ENCODE measurements around the gene MPIG6B. TPM values are rescaled to one million over a fixed set of nuclear protein-coding genes. Genes with fewer than 3 reads are reported as not detected.

MPIG6B gene
- total and polyA plus RNA-seq, 4 donors = 0.08 to 10.7 (median 0.24) TPM

GRCh38 chr6:31750411-31751022, 27.3 kb downstream of the MPIG6B start:
- no peak overlapping the region for H3K27ac ChIP-seq (ENCODE audit: low read depth in 1 of 2, low read length in 2 of 2)
- H3K9me3 ChIP-seq (ENCODE audit: control insufficient read depth in 4 of 4, low read length in 3 of 4) = no peaks in the 10 kb centered on the region
- TF ChIP-seq, protein P1, sequence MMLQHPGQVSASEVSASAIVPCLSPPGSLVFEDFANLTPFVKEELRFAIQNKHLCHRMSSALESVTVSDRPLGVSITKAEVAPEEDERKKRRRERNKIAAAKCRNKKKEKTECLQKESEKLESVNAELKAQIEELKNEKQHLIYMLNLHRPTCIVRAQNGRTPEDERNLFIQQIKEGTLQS (IDR thresholded peaks at IDR 0.05) = no peak
- TF ChIP-seq FOXA2 (IDR thresholded peaks at IDR 0.05) (no peak), HNF4G (IDR thresholded peaks at IDR 0.05) (no peak), RAD21 (IDR thresholded peaks at IDR 0.05) (no peak), SP1 (IDR thresholded peaks at IDR 0.05) (no peak)
- TF ChIP-seq, protein P2, sequence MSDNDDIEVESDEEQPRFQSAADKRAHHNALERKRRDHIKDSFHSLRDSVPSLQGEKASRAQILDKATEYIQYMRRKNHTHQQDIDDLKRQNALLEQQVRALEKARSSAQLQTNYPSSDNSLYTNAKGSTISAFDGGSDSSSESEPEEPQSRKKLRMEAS (IDR thresholded peaks at IDR 0.05) = no peak
- 91% methylated on average over 7 of the region's 7 CpGs for WGBS
- no peaks in the 10 kb centered on the region for H3K4me1 ChIP-seq (ENCODE audit: control insufficient read depth in 4 of 4, insufficient read depth in 4 of 4, low read length in 3 of 4)
- no peaks in the 10 kb centered on the region for H3K36me3 ChIP-seq (ENCODE audit: control insufficient read depth in 4 of 4, insufficient read depth in 3 of 4, low read depth in 1 of 4, low read length in 3 of 4)
- no peak overlapping the region for H3K4me3 ChIP-seq (ENCODE audit: low read depth in 1 of 3, low read length in 3 of 3)
- DNase-seq (ENCODE audit: low spot score) = no peak
- H3K9ac ChIP-seq (ENCODE audit: low read depth in 1 of 2, low read length in 2 of 2) = no peak overlapping the region
- H3K27me3 ChIP-seq (ENCODE audit: control insufficient read depth in 4 of 4, insufficient read depth in 4 of 4, low read length in 3 of 4) = no peaks in the 10 kb centered on the region

DNA sequence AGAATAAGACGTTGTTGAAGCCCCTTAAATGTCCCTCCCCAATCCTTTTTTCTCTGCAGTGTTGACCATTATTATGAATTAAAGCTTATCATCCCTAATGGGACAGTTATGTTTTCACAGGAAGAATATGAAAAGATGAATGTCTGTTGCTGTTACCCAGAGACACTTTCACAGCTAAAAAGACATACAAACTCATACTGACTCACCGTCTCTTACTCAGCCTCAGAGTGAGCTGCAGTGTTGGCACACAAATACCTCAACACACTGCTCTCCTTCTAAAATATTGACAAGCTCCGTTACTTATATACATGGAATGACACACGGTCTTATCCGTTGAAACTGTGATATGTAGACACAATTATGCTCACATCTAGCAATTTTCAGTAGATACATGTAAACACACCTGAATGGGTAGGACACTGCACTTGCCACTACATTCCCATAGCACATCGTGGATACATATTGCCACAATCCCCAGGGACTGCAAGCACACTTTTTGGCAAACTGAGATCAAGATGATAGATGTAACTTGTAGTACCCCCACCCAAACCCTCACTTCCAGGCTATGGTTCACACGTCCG, 29.7 kb downstream of the MPIG6B start:
- H3K27ac ChIP-seq (ENCODE audit: low read depth in 1 of 2, low read length in 2 of 2) = no peak overlapping the region
- H3K4me3 ChIP-seq (ENCODE audit: low read depth in 1 of 3, low read length in 3 of 3) = no peak overlapping the region
- no peaks in the 10 kb centered on the region for H3K36me3 ChIP-seq (ENCODE audit: control insufficient read depth in 4 of 4, insufficient read depth in 3 of 4, low read depth in 1 of 4, low read length in 3 of 4)
- H3K4me1 ChIP-seq (ENCODE audit: control insufficient read depth in 4 of 4, insufficient read depth in 4 of 4, low read length in 3 of 4) = no peaks in the 10 kb centered on the region
- TF ChIP-seq RXRA (IDR thresholded peaks at IDR 0.05) = no peak
- no peaks in the 10 kb centered on the region for H3K9me3 ChIP-seq (ENCODE audit: control insufficient read depth in 4 of 4, low read length in 3 of 4)
- WGBS = 81% methylated on average over 8 of the region's 8 CpGs
- no peak overlapping the region for H3K9ac ChIP-seq (ENCODE audit: low read depth in 1 of 2, low read length in 2 of 2)
- no peak for DNase-seq (ENCODE audit: low spot score)
- H3K27me3 ChIP-seq (ENCODE audit: control insufficient read depth in 4 of 4, insufficient read depth in 4 of 4, low read length in 3 of 4) = no peaks in the 10 kb centered on the region

DNA sequence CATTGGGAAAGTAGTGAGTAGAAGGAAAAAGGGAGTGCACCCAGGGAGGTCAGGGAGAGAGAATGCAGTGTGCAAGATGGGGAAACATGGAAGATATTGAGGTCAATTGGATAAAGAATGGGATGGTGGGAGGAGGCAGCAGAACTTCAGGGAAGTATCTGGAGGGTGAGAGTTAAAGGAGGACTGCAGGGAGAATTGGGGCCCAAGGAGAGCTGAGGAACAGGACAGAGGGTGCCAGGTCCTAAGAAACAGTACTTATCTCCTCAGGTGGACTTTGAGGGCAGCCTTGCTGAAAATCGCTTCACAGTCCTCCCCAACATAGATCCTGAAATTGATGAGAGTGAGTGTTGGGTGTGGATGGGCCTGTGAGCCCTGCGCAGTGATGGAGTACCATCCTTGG, 35.1 kb downstream of the MPIG6B start:
- no peaks in the 10 kb centered on the region for H3K27me3 ChIP-seq (ENCODE audit: control insufficient read depth in 4 of 4, insufficient read depth in 4 of 4, low read length in 3 of 4)
- H3K36me3 ChIP-seq (ENCODE audit: control insufficient read depth in 4 of 4, insufficient read depth in 3 of 4, low read depth in 1 of 4, low read length in 3 of 4) = no peaks in the 10 kb centered on the region
- TF ChIP-seq RAD21 (IDR thresholded peaks at IDR 0.05) = no peak
- TF ChIP-seq NR2F2 (IDR thresholded peaks at IDR 0.05) = no peak
- no peak for TF ChIP-seq EGR1 (IDR thresholded peaks at IDR 0.05; ENCODE audit: low read depth in 2 of 2)
- TF ChIP-seq ZBTB33 (IDR thresholded peaks at IDR 0.05) = no peak
- TF ChIP-seq, protein P1 (IDR thresholded peaks at IDR 0.05) = no peak
- TF ChIP-seq CTCF (IDR thresholded peaks at IDR 0.05; ENCODE audit: low read depth, low read length, missing input control) = no peak
- TF ChIP-seq TAF1 (conservative IDR thresholded peaks at IDR 0.05) = no peak
- TF ChIP-seq YY1 (IDR thresholded peaks at IDR 0.05) = no peak
- TF ChIP-seq RXRA (IDR thresholded peaks at IDR 0.05) = no peak
- TF ChIP-seq HNF4G (IDR thresholded peaks at IDR 0.05) = no peak
- TF ChIP-seq, protein P2 (IDR thresholded peaks at IDR 0.05) = no peak
- no peak for TF ChIP-seq FOXA2 (IDR thresholded peaks at IDR 0.05)
- no peak for TF ChIP-seq HNF4A (conservative IDR thresholded peaks at IDR 0.05)
- no peak for TF ChIP-seq GABPA (IDR thresholded peaks at IDR 0.05 in 1 of 2, conservative IDR thresholded peaks at IDR 0.05 in 1 of 2)
- TF ChIP-seq SP1 (IDR thresholded peaks at IDR 0.05) = no peak
- no peak for TF ChIP-seq JUND (IDR thresholded peaks at IDR 0.05)
- no peak for TF ChIP-seq FOXA1 (IDR thresholded peaks at IDR 0.05)
- TF ChIP-seq, protein P3, sequence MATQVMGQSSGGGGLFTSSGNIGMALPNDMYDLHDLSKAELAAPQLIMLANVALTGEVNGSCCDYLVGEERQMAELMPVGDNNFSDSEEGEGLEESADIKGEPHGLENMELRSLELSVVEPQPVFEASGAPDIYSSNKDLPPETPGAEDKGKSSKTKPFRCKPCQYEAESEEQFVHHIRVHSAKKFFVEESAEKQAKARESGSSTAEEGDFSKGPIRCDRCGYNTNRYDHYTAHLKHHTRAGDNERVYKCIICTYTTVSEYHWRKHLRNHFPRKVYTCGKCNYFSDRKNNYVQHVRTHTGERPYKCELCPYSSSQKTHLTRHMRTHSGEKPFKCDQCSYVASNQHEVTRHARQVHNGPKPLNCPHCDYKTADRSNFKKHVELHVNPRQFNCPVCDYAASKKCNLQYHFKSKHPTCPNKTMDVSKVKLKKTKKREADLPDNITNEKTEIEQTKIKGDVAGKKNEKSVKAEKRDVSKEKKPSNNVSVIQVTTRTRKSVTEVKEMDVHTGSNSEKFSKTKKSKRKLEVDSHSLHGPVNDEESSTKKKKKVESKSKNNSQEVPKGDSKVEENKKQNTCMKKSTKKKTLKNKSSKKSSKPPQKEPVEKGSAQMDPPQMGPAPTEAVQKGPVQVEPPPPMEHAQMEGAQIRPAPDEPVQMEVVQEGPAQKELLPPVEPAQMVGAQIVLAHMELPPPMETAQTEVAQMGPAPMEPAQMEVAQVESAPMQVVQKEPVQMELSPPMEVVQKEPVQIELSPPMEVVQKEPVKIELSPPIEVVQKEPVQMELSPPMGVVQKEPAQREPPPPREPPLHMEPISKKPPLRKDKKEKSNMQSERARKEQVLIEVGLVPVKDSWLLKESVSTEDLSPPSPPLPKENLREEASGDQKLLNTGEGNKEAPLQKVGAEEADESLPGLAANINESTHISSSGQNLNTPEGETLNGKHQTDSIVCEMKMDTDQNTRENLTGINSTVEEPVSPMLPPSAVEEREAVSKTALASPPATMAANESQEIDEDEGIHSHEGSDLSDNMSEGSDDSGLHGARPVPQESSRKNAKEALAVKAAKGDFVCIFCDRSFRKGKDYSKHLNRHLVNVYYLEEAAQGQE (IDR thresholded peaks at IDR 0.05) = no peak
- no peak overlapping the region for H3K4me3 ChIP-seq (ENCODE audit: low read depth in 1 of 3, low read length in 3 of 3)
- H3K27ac ChIP-seq (ENCODE audit: low read depth in 1 of 2, low read length in 2 of 2) = no peak overlapping the region
- no peak for DNase-seq (ENCODE audit: low spot score)
- no peaks in the 10 kb centered on the region for H3K4me1 ChIP-seq (ENCODE audit: control insufficient read depth in 4 of 4, insufficient read depth in 4 of 4, low read length in 3 of 4)
- no peak overlapping the region for H3K9ac ChIP-seq (ENCODE audit: low read depth in 1 of 2, low read length in 2 of 2)
- over 99% methylated on average over 2 of the region's 2 CpGs for WGBS
- no peaks in the 10 kb centered on the region for H3K9me3 ChIP-seq (ENCODE audit: control insufficient read depth in 4 of 4, low read length in 3 of 4)
